Effector memory CD8-positive, alpha-beta T cell (primary cell): ENCODE results near the gene UVRAG.

Source experiments
- ATAC-seq: fragments of 150-1000 bp; cut with Tn5 transposase; replicated peaks from 2 replicates; pipeline ENCODE4 v1.10.0; 2021; ENCODE audit warnings: mild to moderate bottlenecking, moderate library complexity
- DNase-seq, 3 experiments: peaks; one replicate each; pipeline ENCODE4 v3.0.0; 2021
- H3K27ac Mint-ChIP-seq, 2 donors: one replicate each; pipeline ENCODE4 v1.8.0; 2022; ENCODE audit warnings: mild to moderate bottlenecking in 2 of 2, mixed read lengths in 2 of 2, moderate library complexity in 2 of 2
- H3K27me3 Mint-ChIP-seq, 2 donors: one replicate each; pipeline ENCODE4 v1.8.0; 2022; ENCODE audit warnings: mixed read lengths in 2 of 2
- H3K36me3 Mint-ChIP-seq: one replicate; pipeline ENCODE4 v1.8.0; 2022; ENCODE audit warnings: mild to moderate bottlenecking, moderate library complexity, mixed read lengths; ENCODE audit not compliant: insufficient read depth
- H3K4me1 Mint-ChIP-seq, 2 donors: one replicate each; pipeline ENCODE4 v1.8.0; 2022; ENCODE audit warnings: low read depth in 2 of 2, mixed read lengths in 2 of 2
- H3K4me3 Mint-ChIP-seq, 2 donors: one replicate each; pipeline ENCODE4 v1.8.0; 2022; ENCODE audit warnings: mild to moderate bottlenecking in 2 of 2, mixed read lengths in 2 of 2, moderate library complexity in 2 of 2
- H3K9me3 Mint-ChIP-seq, 2 donors: one replicate each; pipeline ENCODE4 v1.8.0; 2022; ENCODE audit warnings: mixed read lengths in 2 of 2

Gene UVRAG

DNA sequence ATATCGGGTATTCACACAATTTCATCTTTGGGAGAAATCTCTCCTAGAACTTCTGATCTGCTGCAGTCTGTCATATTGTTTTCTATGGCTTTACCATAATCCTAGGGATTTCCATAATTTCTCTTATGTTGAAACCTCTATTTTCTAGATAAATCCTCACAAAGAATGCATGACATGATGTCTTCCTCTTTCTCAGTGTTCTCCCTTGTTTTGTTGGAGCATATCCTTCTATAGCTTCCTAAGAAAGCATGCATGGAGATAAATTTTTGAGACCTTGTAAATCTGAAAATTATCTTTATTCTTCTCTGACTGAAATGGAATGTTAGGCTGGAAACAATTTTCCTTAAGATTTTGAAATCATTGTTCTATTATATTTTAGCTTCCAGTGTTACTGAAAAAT, 275.8 kb downstream of the UVRAG start:
- Mint-ChIP-seq H3K4me1 (peaks cover 3 to 4% of the 10 kb centered on the region in 2 donors), H3K27me3 (no peaks in the 10 kb centered on the region), H3K4me3 (no peak overlapping the region), H3K36me3 (peaks cover 3% of the 10 kb centered on the region), H3K27ac (no peak overlapping the region), H3K9me3 (peaks cover 0 to 11% of the 10 kb centered on the region in 2 donors)
- DNase-seq, result no peak
- no peak for ATAC-seq

DNA sequence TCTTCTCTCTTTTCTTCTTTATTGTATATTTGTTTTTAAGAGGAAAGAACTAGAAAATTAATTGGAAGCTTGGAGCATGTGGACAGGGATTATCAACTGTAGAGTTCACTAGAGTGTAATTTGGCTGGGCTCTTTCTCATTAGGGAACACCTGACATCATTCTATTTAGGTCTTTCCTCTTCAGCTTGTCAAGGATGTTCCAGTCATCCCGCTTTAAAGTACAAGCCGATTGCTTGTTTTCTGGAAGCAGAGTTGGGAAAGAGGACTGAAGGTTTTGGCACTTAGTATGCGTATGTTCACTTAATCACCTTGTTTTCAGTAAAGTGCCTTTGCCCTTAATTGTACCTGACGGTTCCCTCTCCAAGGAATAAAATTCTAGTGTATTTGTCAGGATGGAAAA, 279.7 kb downstream of the UVRAG start:
- H3K4me1 Mint-ChIP-seq, result peaks cover 0 to 4% of the 10 kb centered on the region in 2 donors
- no peaks in the 10 kb centered on the region for H3K27me3 Mint-ChIP-seq
- no peak overlapping the region for H3K27ac Mint-ChIP-seq
- peaks cover 2% of the 10 kb centered on the region for H3K36me3 Mint-ChIP-seq
- DNase-seq (no peak), ATAC-seq (no peak)
- H3K9me3 Mint-ChIP-seq, result peaks cover 0 to 11% of the 10 kb centered on the region in 2 donors
- H3K4me3 Mint-ChIP-seq, result no peak overlapping the region

DNA sequence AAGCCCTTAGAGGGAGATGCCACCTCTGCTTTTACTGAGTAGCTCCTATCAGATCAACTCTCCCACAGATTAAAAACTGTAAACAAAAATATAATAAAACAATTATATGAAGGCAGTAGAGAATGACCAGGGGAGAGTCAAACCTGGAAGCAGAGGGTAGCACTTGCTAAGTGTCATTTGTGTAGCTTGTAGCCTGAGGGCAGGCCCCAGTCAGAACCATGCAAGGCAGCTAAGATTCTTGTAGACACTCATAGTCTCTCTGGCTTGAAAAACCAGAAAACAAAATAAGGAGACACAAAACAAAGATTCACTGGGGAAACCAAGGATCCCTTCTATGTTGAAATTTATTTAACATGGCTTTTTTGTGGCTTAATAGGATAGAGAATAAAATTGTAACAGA, 280.9 kb downstream of the UVRAG start:
- Mint-ChIP-seq H3K9me3 (no peaks in the 10 kb centered on the region), H3K4me1 (peaks cover 0 to 7% of the 10 kb centered on the region in 2 donors), H3K27ac (no peak overlapping the region), H3K36me3 (no peaks in the 10 kb centered on the region), H3K27me3 (no peaks in the 10 kb centered on the region), H3K4me3 (no peak overlapping the region)
- DNase-seq (no peak), ATAC-seq (no peak)

DNA sequence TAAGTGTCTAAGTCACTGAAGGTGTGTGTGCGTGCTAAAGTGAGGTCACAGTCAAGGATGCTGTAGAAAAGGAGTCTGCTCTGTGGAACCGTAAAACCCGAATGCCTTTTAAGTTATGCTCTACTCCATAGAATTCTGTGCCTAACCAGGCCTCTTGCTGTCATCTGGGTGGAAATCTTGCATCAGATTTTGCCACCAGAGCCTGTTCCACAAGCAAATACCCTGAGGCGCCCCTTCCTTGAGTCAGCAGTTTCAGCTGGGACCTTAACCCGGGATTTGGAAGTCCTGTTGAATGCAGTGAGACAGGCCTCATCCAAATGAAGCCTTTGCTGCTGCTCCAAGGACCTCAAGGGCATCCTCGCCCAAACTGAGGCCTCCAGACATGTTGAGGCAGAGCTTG, 281.5 kb downstream of the UVRAG start:
- ATAC-seq, result no peak
- H3K4me3 Mint-ChIP-seq, result no peak overlapping the region
- no peak overlapping the region for H3K27ac Mint-ChIP-seq
- no peaks in the 10 kb centered on the region for H3K27me3 Mint-ChIP-seq
- no peaks in the 10 kb centered on the region for H3K36me3 Mint-ChIP-seq
- H3K4me1 Mint-ChIP-seq, result peaks cover 0 to 8% of the 10 kb centered on the region in 2 donors
- no peaks in the 10 kb centered on the region for H3K9me3 Mint-ChIP-seq
- no peak for DNase-seq

DNA sequence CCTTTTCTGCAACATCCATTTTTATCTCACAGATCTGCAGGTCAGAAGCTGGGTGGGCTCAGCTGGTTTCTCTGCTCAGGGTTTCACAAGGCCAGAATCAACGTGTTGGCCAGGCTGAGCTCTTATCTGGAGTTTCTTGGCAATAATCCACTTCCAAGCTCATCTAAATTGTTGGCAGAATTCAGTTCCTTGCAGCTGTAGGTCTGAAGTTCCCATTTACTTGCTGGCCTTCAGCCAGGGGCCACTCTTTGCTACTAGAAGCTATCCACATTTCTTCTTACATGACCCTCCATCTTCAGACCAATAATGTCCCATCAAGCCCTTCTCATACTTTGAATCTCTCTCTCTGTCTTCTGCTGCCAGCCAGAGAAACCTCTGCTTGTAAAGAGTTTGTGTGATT, 287.8 kb downstream of the UVRAG start:
- H3K27me3 Mint-ChIP-seq, result no peaks in the 10 kb centered on the region
- no peak overlapping the region for H3K27ac Mint-ChIP-seq
- H3K36me3 Mint-ChIP-seq, result no peaks in the 10 kb centered on the region
- H3K4me3 Mint-ChIP-seq, result no peak overlapping the region
- ATAC-seq (no peak), DNase-seq (no peak)
- peaks cover 0 to 9% of the 10 kb centered on the region in 2 donors for H3K4me1 Mint-ChIP-seq
- no peaks in the 10 kb centered on the region for H3K9me3 Mint-ChIP-seq

DNA sequence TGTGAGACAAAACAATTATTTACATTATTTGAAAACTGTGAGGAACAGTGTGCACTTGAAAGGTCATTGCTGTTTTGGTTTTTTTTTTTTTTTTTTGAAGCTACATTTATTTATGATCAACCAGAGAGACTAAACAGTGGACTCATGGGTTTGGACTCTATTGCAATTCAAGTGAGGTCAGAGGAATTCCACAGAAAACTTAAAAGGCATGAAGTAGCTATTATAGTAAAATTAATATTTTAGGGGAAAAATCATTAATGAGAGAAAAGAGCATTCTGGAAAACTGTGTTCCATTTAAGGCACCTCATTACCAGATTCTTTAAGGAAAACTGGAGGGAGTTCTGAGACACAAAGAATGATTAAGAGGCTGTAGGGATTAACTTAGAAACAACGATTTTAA, 288.4 kb downstream of the UVRAG start:
- peaks cover 0 to 9% of the 10 kb centered on the region in 2 donors for H3K4me1 Mint-ChIP-seq
- ATAC-seq (no peak), DNase-seq (no peak)
- H3K9me3 Mint-ChIP-seq, result no peaks in the 10 kb centered on the region
- no peak overlapping the region for H3K27ac Mint-ChIP-seq
- H3K4me3 Mint-ChIP-seq, result no peak overlapping the region
- H3K36me3 Mint-ChIP-seq, result no peaks in the 10 kb centered on the region
- H3K27me3 Mint-ChIP-seq, result no peaks in the 10 kb centered on the region

DNA sequence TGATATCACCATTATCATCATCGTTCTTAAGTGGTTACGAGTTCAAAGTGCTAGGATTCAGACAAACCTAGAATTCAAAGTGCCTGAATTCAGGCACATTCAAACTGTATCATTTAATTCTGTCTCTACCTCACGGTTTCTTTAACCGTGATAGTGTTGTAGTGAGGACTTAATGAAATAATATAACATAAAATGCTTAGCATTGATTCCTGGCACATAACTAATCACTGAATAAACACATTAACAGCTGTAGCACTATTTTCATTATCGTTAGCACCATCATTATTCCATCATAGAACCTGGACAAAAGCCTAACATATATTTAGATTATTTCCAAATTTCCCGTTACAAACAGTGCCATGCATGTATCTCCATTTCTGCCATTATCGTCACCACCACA, 289.3 kb downstream of the UVRAG start:
- Mint-ChIP-seq H3K36me3 (no peaks in the 10 kb centered on the region), H3K4me1 (peaks cover 0 to 9% of the 10 kb centered on the region in 2 donors)

DNA sequence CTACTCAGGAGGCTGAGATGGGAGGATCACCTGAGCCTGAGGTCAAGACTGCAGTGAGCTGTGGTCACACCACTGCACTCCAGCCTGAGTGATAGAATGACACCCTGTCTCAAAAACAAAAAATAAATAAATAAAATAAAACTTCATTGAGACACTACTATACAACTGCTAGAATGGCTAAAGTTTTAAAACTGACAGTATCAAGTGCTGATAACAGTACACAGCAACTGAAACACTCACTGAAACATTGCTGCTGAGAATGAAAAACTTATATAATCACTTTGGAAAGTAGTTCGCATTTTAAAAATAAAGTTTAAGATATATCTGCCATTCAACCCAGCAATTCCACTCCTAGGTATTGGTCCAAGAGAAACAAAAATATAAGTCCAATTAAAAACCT, 290.6 kb downstream of the UVRAG start:
- DNase-seq (no peak), ATAC-seq (no peak)
- Mint-ChIP-seq H3K27me3 (no peaks in the 10 kb centered on the region), H3K27ac (no peak overlapping the region), H3K4me1 (peaks cover 0 to 8% of the 10 kb centered on the region in 2 donors), H3K9me3 (no peaks in the 10 kb centered on the region), H3K36me3 (no peaks in the 10 kb centered on the region), H3K4me3 (no peak overlapping the region)

More for the DNA sequence above, 289.3 kb downstream of the UVRAG start:
- ATAC-seq (no peak), DNase-seq (no peak)
- Mint-ChIP-seq H3K27ac (no peak overlapping the region), H3K4me3 (no peak overlapping the region), H3K9me3 (no peaks in the 10 kb centered on the region), H3K27me3 (no peaks in the 10 kb centered on the region)

DNA sequence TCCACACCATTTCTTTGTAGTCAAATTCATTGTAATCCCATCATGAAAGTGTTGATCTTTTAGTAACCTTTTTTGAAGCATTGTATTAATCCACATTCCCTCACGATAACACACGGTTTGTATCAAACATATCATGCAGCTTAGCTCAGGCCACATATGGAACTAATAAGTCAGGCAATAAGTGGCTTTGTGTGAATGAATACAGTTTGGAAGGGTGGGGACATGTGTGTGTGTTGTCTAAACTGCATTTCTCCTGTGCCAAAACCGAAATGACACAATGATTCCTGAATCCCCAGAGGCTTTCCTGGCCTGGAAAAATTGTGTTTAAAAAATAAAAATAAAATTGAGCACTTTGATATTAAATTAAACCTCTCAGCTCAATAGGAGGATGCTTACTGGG, 293.0 kb downstream of the UVRAG start:
- ATAC-seq, result no peak
- no peaks in the 10 kb centered on the region for H3K4me1 Mint-ChIP-seq
- no peak overlapping the region for H3K27ac Mint-ChIP-seq
- H3K4me3 Mint-ChIP-seq, result no peak overlapping the region
- no peak for DNase-seq
- no peaks in the 10 kb centered on the region for H3K27me3 Mint-ChIP-seq
- no peaks in the 10 kb centered on the region for H3K9me3 Mint-ChIP-seq
- H3K36me3 Mint-ChIP-seq, result peaks cover 3% of the 10 kb centered on the region

DNA sequence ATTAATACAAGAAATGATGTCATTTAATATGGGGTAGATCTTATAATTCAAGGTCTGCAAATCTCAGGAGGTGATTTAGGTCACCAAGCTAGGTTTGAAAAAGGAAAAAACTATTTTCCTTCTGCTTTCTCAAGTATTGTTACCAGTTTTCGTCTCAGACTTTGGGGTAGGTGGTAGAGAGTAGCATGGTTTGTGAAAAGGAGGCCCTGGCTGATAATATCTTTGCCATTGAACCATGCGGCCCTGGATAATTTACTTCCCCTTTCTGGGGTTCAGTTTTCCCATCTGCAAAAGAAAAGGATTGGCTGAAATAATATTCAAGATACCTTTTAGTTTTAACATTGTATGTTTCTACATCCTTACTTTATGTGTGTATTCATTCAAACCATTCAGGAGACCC, 299.2 kb downstream of the UVRAG start:
- DNase-seq (no peak), ATAC-seq (no peak)
- Mint-ChIP-seq H3K4me1 (peaks cover 0 to 3% of the 10 kb centered on the region in 2 donors), H3K9me3 (no peaks in the 10 kb centered on the region), H3K27me3 (no peaks in the 10 kb centered on the region), H3K4me3 (no peak overlapping the region), H3K36me3 (peaks cover 3% of the 10 kb centered on the region), H3K27ac (no peak overlapping the region)

DNA sequence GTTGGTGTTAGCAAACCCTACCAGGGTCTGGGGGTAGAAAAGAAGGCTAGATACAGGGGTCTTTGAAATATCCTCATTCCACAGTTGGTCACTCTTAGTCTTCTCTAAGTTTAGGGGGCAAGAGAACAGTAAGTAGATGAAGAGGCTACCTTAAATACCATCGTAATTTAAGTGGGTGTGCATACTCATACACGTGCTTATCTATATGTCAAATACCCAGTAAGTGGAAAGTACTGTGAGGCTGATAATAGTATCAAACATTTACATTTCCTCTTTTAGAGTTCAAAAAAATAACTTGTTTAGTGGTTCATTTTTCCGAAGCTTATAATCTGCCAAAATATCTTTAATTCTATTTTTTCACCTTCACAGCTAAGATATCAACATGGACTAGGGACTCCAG, 300.5 kb downstream of the UVRAG start:
- H3K36me3 Mint-ChIP-seq, result peaks cover 3% of the 10 kb centered on the region
- no peak overlapping the region for H3K27ac Mint-ChIP-seq
- no peaks in the 10 kb centered on the region for H3K9me3 Mint-ChIP-seq
- no peak overlapping the region for H3K4me3 Mint-ChIP-seq
- DNase-seq, result no peak
- peaks cover 0 to 3% of the 10 kb centered on the region in 2 donors for H3K4me1 Mint-ChIP-seq
- ATAC-seq, result no peak
- H3K27me3 Mint-ChIP-seq, result no peaks in the 10 kb centered on the region

DNA sequence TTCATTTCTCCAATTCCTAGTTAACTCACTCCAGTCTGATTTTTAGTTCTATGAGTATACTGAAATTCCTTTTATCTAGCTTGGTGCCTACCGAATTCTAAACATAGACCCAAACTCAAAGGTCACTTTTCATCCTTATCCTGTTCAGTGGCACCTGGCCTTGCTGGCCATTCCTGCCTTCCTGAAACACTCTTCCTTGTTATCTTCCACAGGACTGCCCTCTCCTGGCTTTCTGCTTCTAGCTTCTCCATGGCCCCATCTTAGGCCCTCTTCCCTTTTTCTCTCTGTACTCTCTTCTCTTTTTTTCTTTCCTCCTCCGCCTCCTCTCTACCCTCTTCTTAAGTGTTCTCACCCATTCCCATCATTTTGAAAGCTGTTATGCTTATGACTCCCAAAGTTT, 304.0 kb downstream of the UVRAG start:
- DNase-seq (no peak), ATAC-seq (no peak)
- no peak overlapping the region for H3K27ac Mint-ChIP-seq
- peaks cover 0 to 3% of the 10 kb centered on the region in 2 donors for H3K4me1 Mint-ChIP-seq
- no peaks in the 10 kb centered on the region for H3K36me3 Mint-ChIP-seq
- no peaks in the 10 kb centered on the region for H3K9me3 Mint-ChIP-seq
- no peaks in the 10 kb centered on the region for H3K27me3 Mint-ChIP-seq
- no peak overlapping the region for H3K4me3 Mint-ChIP-seq

DNA sequence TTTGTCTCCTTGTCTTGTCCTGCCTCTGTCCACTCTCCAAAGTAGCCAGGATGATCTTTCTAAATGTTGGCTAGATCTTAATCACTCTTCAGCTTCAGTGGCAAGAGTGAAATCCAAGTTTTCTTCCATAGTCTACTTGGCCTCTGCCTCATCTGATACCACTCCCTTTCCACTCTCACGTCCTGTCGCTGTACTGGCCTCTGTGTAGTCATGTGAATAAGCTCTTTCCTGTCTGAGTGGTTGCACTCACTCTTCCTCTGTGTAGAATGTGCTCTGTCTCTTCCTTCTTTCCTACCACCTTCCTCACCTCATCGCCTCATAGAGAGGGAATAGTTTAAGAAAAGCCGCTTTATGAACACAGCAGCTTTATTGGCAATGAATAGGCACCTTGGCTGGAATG, 304.8 kb downstream of the UVRAG start:
- Mint-ChIP-seq H3K4me1 (peaks cover 0 to 3% of the 10 kb centered on the region in 2 donors), H3K4me3 (no peak overlapping the region), H3K27ac (no peak overlapping the region), H3K36me3 (no peaks in the 10 kb centered on the region), H3K27me3 (no peaks in the 10 kb centered on the region), H3K9me3 (no peaks in the 10 kb centered on the region)
- no peak for ATAC-seq
- DNase-seq, result no peak

DNA sequence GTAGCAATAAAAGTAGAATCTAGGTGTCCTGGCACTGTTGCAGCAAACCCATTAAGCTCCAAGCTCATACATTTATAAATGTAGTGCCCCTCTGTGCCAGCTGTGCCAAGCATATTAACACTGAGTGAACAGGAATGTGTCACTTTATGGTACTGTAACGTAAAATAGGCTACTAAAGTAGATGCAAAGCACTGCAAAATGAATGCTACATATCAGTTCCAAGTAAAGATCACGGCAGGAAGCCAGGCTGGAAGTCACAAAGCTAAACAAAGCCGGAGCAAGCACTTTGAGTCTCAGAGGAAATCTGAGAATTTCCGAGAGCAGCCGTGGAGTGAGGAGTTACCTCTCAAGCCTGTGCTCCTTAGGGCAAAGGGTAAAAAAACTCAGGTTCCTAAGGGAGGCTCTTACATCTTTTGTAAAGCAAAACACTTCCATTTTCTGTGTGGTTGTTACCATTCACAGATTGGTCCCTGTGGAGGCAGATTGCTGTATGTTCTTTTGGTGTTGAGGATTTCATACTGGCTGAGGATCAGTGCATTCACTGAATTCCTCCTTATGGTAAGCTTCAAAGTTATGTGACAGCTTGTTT, 305.6 kb downstream of the UVRAG start:
- Mint-ChIP-seq H3K27me3 (no peaks in the 10 kb centered on the region), H3K27ac (no peak overlapping the region)
- ATAC-seq, result no peak

DNA sequence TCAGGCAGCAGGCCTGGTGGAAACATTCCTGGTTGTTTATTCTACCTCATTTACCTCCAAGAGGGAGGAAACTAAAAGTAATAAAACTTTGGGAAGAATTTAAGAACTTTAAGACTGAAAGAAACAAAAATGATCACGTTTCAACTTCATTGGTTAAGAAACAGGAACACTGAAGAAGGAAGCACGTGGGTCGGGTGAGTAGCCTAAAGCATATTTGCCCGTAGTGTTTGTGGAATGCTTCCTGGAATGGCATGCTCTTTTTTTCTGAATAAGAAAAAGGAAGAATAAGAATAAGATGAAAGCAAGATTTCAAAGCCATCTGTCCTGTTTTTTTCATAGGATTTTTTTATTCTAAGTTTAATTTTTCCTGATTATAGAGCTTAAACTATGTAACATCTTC, 308.2 kb downstream of the UVRAG start:
- no peak overlapping the region for H3K4me3 Mint-ChIP-seq
- H3K4me1 Mint-ChIP-seq, result no peaks in the 10 kb centered on the region
- H3K9me3 Mint-ChIP-seq, result no peaks in the 10 kb centered on the region
- H3K27ac Mint-ChIP-seq, result no peak overlapping the region
- H3K27me3 Mint-ChIP-seq, result no peaks in the 10 kb centered on the region
- DNase-seq, result no peak
- no peak for ATAC-seq
- H3K36me3 Mint-ChIP-seq, result no peaks in the 10 kb centered on the region

More for the DNA sequence above, 305.6 kb downstream of the UVRAG start:
- H3K4me1 Mint-ChIP-seq, result peaks cover 0 to 3% of the 10 kb centered on the region in 2 donors
- no peaks in the 10 kb centered on the region for H3K36me3 Mint-ChIP-seq
- no peak overlapping the region for H3K4me3 Mint-ChIP-seq
- no peaks in the 10 kb centered on the region for H3K9me3 Mint-ChIP-seq
- no peak for DNase-seq
